ENCODE data around the gene PDZD2.

GRCh38 chr5:32095261-32095671, 456.3 kb downstream of the PDZD2 start:
- no peak for TF ChIP-seq EZH2 (IDR thresholded peaks at IDR 0.05; ENCODE audit: insufficient read depth, poor library complexity, severe bottlenecking)
- TF ChIP-seq EZH2phosphoT487 (IDR thresholded peaks at IDR 0.05; ENCODE audit: insufficient read depth, low read depth): no peak
